Activated CD4-positive, alpha-beta T cell treated with anti-CD3 and anti-CD28 coated beads, Interleukin-2, amount 10 ng/mL, durations not matched to agents 24 days and 14 days (primary cell): Measurements from ENCODE around the gene RIPK4. TPM values are rescaled to one million over a fixed set of nuclear protein-coding genes. Genes with fewer than 3 reads are reported as not detected.
A peak's percentile ranks its signal among the peaks of the same experiment; 100 is the strongest.

Source experiments
- DNase-seq: peaks from one replicate; pipeline ENCODE4 v3.0.0; 2022
- H3K27ac Mint-ChIP-seq: one replicate; pipeline ENCODE4 v1.8.0; 2022; ENCODE audit warnings: mild to moderate bottlenecking, mixed read lengths
- H3K27me3 Mint-ChIP-seq: one replicate; pipeline ENCODE4 v1.8.0; 2022; ENCODE audit warnings: mixed read lengths
- H3K36me3 Mint-ChIP-seq: one replicate; pipeline ENCODE4 v1.8.0; 2022; ENCODE audit warnings: low read depth, mild to moderate bottlenecking, mixed read lengths
- H3K4me1 Mint-ChIP-seq: one replicate; pipeline ENCODE4 v1.8.0; 2021; ENCODE audit warnings: mixed read lengths
- H3K4me3 Mint-ChIP-seq: one replicate; pipeline ENCODE4 v1.8.0; 2022; ENCODE audit warnings: mild to moderate bottlenecking, moderate library complexity, mixed read lengths
- H3K9me3 Mint-ChIP-seq: one replicate; pipeline ENCODE4 v1.8.0; 2021; ENCODE audit warnings: mixed read lengths
- intact Hi-C: fragments of 100-400 bp; cut with micrococcal nuclease; formaldehyde crosslinking; loops from one replicate; pipeline ENCODE4 v1.15.1; 2023
- total RNA-seq: library from RNA; stranded (reverse); gene quantifications from 2 replicates; pipeline ENCODE4 v1.2.3, GENCODE V29; 2022

RIPK4 gene
- total RNA-seq = not detected in 2 replicates

GRCh38 chr21:41766883-41767605, at the start of gene RIPK4:
Gene RIPK4, minus strand, starts transcription at chr21:41767052. Its CDS starts 11 bp downstream, at chr21:41767041.
- H3K36me3 Mint-ChIP-seq = peaks cover 6% of the 10 kb centered on the region
- peaks cover 76% of the 10 kb centered on the region for H3K27me3 Mint-ChIP-seq
- H3K27ac Mint-ChIP-seq = peak within 1 kb of the TSS; percentile 51
- H3K4me3 Mint-ChIP-seq = peak within 1 kb of the TSS; percentile 83
- DNase-seq = peak; percentile 75
- no peaks in the 10 kb centered on the region for H3K9me3 Mint-ChIP-seq
- intact Hi-C loops = loop anchor here (10.0 kb wide), 1 partner anchor 482 kb away; no protein-coding TSS in a partner anchor
- peaks cover 20% of the 10 kb centered on the region for H3K4me1 Mint-ChIP-seq

DNA sequence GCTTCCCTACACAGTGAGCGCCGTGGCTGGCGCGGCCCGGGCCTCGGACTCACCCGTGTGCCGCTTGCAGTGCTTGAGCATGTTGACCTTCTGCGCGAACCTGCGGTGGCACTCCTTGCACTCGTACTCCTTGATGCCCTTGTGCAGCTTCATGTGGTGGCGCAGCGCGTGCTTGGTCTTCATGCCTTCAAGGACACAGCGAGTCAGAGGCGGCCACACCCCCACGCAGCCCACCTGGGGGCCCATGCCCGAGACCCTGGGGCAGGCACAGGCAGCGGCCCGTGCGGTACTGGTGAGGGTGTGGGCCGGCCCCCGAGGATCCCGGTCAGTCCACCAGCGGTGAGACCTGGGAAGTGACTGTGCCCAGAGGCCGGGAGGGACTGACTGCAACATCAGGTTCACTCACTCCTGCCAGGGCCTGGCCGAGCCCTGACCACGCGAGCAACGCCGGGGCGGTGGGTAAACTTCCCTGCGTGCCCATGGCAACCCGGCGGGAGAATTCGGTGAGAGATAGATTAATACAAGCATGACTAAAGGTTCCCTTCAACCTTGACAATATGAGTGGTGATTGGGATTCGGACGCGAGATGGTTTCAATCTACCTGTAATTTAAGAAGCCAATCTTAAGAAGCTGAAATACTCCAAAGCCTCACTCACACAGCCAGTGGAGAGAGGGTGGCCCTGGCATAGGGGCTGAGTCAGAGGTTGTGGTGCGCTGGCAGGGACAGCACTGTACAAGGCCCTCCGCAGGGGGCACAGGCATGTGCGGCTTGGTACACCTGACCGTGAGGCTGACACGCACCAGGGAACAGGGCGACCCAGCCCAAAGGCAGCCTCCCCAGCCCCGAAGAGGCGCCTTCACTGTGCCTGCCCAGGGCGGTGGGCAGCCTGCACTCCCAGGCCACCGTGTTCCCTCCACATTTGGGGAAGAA, 49.1 kb upstream of the RIPK4 start:
- no peak overlapping the region for H3K4me3 Mint-ChIP-seq
- no peak for DNase-seq
- H3K27ac Mint-ChIP-seq = no peak overlapping the region
- H3K9me3 Mint-ChIP-seq = no peaks in the 10 kb centered on the region
- H3K27me3 Mint-ChIP-seq = no peaks in the 10 kb centered on the region
- H3K4me1 Mint-ChIP-seq = peaks cover 5% of the 10 kb centered on the region
- peaks cover 15% of the 10 kb centered on the region for H3K36me3 Mint-ChIP-seq
- intact Hi-C loops = loop anchor here (1.0 to 10.0 kb wide), 4 partner anchors 201 to 533 kb away; no protein-coding TSS in a partner anchor

DNA sequence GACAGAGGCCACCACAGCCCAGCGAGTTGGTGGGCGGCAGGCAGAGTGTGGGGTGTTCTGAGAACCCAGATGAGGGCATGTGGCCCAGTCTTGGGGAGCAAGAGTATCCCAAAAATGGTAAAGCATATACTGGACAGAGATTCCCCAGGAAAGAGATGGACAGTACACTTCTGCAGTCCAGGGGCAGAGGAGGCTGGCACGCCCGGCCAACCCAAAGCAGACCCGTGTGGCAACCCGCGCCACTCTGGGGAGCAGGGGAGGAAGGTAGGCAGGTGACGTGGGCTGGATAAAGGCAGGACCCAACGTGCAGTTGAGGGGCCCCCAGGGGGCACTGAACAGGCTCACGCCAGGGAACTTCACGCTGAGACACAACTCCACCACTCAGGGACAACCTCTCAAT, 46.4 kb upstream of the RIPK4 start:
- intact Hi-C loops = loop anchor here (10.0 kb wide), 1 partner anchor 198 kb away; no protein-coding TSS in a partner anchor
- Mint-ChIP-seq H3K36me3 (peaks cover 18% of the 10 kb centered on the region), H3K27me3 (no peaks in the 10 kb centered on the region), H3K9me3 (no peaks in the 10 kb centered on the region), H3K27ac (no peak overlapping the region), H3K4me1 (peaks cover 5% of the 10 kb centered on the region), H3K4me3 (no peak overlapping the region)
- no peak for DNase-seq

- intact Hi-C loops = loop anchor here (10.0 kb wide), 1 partner anchor 198 kb away; no protein-coding TSS in a partner anchor
- Mint-ChIP-seq H3K4me3 (no peak overlapping the region), H3K9me3 (no peaks in the 10 kb centered on the region), H3K4me1 (peaks cover 5% of the 10 kb centered on the region), H3K27me3 (no peaks in the 10 kb centered on the region), H3K27ac (no peak overlapping the region), H3K36me3 (peaks cover 21% of the 10 kb centered on the region)
- no peak for DNase-seq
Observed at GRCh38 chr21:41812679-41813078, 45.8 kb upstream of the RIPK4 start.

DNA sequence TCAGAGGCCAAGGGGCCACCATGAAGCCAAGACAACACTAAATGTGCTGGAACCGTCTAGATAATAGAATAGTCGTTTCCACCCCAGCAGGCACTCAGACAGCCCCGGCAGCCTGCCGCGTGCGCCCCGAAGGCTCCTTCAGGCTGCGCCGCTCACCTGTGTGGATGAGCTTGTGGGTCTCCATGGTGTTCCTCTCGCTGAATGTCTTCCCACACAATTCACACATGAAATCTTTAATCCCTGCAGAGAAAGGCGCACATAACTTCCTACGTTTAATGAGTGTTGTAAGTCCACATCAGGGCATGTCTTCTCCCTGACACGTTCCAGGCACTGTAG, 43.7 kb upstream of the RIPK4 start:
- H3K4me1 Mint-ChIP-seq = peaks cover 2% of the 10 kb centered on the region
- H3K27ac Mint-ChIP-seq = no peak overlapping the region
- no peaks in the 10 kb centered on the region for H3K27me3 Mint-ChIP-seq
- intact Hi-C loops = loop anchor here (10.0 kb wide), 1 partner anchor 196 kb away; no protein-coding TSS in a partner anchor
- no peak for DNase-seq
- peaks cover 32% of the 10 kb centered on the region for H3K36me3 Mint-ChIP-seq
- peaks cover 11% of the 10 kb centered on the region for H3K9me3 Mint-ChIP-seq
- H3K4me3 Mint-ChIP-seq = no peak overlapping the region

DNA sequence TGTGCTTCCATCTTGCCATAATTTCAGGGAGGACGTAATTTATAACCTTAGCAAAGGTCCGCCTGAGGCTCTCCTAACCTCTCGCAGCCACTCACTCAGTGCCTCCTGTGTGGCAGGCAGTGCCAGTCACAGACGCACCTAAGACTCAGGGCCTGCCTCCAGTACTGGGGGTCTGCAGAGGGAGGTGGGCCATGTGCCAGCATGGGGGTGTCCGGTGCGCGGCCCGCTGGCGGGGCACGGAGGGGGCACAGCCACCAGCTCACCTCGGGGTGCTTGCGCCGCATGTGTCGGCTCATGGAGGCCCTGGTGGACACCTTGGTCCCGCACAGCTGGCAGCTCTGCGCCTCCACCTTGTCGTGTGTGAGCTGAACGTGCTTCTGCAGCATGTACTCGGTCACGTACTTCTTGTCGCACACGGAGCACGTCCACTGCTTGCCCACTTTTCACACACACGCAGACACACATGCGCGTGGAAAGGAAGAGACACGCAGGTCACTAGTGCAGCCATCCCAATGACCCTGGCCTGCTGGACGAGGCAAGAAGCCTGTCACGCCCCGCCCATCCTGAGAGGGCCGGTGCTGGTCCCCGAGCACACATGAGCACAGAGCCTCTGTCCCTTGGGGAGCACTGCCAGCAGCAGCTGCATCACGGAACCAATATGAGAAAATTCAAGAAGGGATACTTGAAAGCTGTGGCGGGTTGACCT, 43.2 kb upstream of the RIPK4 start:
- intact Hi-C loops = loop anchor here (10.0 kb wide), 1 partner anchor 195 kb away; no protein-coding TSS in a partner anchor
- H3K27me3 Mint-ChIP-seq = no peaks in the 10 kb centered on the region
- H3K36me3 Mint-ChIP-seq = peaks cover 33% of the 10 kb centered on the region

DNA sequence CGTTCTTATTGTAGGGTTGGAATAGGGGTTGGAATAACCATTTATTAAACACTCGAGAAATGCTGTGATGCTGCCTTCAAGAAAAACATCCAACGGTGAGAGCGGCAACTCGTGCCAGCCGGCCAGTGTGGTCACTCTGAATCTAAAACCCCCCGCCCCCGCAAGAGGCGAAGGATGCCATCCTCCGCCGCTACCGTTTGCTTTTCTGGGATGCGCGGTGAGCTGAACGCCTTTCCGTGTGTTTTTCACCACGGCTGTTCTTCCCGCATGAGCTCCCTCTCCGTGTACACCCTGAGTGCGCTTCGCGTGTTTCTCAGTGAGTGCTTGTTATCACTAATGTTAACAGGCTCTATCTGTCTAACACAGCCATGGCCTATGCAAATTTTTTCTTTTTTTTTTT, 42.0 kb upstream of the RIPK4 start:
- H3K9me3 Mint-ChIP-seq = peaks cover 14% of the 10 kb centered on the region
- no peak overlapping the region for H3K27ac Mint-ChIP-seq
- intact Hi-C loops = no loop called here
- no peaks in the 10 kb centered on the region for H3K27me3 Mint-ChIP-seq
- no peak for DNase-seq
- H3K36me3 Mint-ChIP-seq = peaks cover 28% of the 10 kb centered on the region
- peaks cover 4% of the 10 kb centered on the region for H3K4me1 Mint-ChIP-seq
- no peak overlapping the region for H3K4me3 Mint-ChIP-seq

More for the DNA sequence above, 43.2 kb upstream of the RIPK4 start:
- Mint-ChIP-seq H3K4me3 (no peak overlapping the region), H3K4me1 (peaks cover 4% of the 10 kb centered on the region), H3K9me3 (peaks cover 14% of the 10 kb centered on the region), H3K27ac (no peak overlapping the region)
- no peak for DNase-seq

DNA sequence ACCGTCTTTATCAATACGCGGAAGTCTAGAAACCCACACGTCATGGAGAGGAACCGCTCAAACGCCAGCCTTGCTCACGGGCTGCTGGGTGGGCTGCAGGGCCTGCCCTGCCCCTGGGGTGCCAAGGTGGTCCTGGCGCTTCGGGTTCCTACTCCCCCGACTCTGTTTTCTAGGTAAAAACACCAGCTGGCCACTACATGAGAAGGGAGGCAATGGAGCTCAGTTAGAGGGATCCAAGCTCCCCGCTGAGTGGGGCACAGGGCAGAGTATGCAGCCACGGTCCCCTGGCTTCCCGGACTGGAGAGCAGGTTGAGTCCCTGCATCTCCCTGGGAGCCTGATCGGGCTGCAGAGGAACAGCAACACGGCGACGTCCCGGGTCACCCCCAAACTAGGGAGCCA, 41.2 kb upstream of the RIPK4 start:
- H3K27ac Mint-ChIP-seq = no peak overlapping the region
- intact Hi-C loops = no loop called here
- peaks cover 4% of the 10 kb centered on the region for H3K4me1 Mint-ChIP-seq
- no peaks in the 10 kb centered on the region for H3K27me3 Mint-ChIP-seq
- peaks cover 28% of the 10 kb centered on the region for H3K36me3 Mint-ChIP-seq
- no peak overlapping the region for H3K4me3 Mint-ChIP-seq
- peaks cover 14% of the 10 kb centered on the region for H3K9me3 Mint-ChIP-seq
- DNase-seq = no peak

- intact Hi-C loops = no loop called here
- H3K27me3 Mint-ChIP-seq = no peaks in the 10 kb centered on the region
- H3K27ac Mint-ChIP-seq = no peak overlapping the region
Observed at GRCh38 chr21:41806773-41807172, 39.9 kb upstream of the RIPK4 start.

GRCh38 chr21:41805643-41806042, 38.8 kb upstream of the RIPK4 start:
- Mint-ChIP-seq H3K4me3 (no peak overlapping the region), H3K27me3 (no peaks in the 10 kb centered on the region), H3K4me1 (peaks cover 4% of the 10 kb centered on the region), H3K36me3 (peaks cover 32% of the 10 kb centered on the region), H3K9me3 (peaks cover 14% of the 10 kb centered on the region), H3K27ac (no peak overlapping the region)
- no peak for DNase-seq
- intact Hi-C loops = no loop called here

More at GRCh38 chr21:41806773-41807172, 39.9 kb upstream of the RIPK4 start:
- peaks cover 33% of the 10 kb centered on the region for H3K36me3 Mint-ChIP-seq
- peaks cover 14% of the 10 kb centered on the region for H3K9me3 Mint-ChIP-seq
- no peak for DNase-seq
- no peak overlapping the region for H3K4me3 Mint-ChIP-seq
- H3K4me1 Mint-ChIP-seq = peaks cover 4% of the 10 kb centered on the region

- H3K27ac Mint-ChIP-seq = no peak overlapping the region
- H3K9me3 Mint-ChIP-seq = peaks cover 14% of the 10 kb centered on the region
- no peak for DNase-seq
- H3K4me3 Mint-ChIP-seq = no peak overlapping the region
- intact Hi-C loops = no loop called here
- peaks cover 4% of the 10 kb centered on the region for H3K4me1 Mint-ChIP-seq
- H3K27me3 Mint-ChIP-seq = no peaks in the 10 kb centered on the region
- peaks cover 33% of the 10 kb centered on the region for H3K36me3 Mint-ChIP-seq
Observed at GRCh38 chr21:41805038-41805437, 38.2 kb upstream of the RIPK4 start.

DNA sequence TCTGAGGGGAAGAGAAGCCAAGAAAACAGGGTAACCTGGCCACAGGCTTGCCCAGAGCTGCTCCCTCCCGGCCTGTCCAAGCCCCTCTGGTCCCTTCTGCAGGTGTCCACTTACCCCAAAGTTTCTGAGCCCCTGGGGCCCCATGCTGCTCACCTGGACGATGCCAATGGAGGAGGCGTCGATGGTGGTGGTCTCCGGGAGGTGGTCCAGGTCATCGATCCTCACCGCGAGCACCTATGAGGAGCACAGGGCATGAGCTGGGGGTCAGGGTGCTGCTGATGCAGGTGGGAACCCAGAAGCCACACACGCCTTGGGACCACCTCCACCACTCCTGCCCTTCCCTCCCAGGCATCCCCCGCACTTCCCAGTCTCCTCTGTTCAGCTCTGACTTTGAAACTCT, 37.5 kb upstream of the RIPK4 start:
- Mint-ChIP-seq H3K4me1 (peaks cover 4% of the 10 kb centered on the region), H3K4me3 (no peak overlapping the region), H3K27ac (no peak overlapping the region), H3K27me3 (no peaks in the 10 kb centered on the region), H3K36me3 (peaks cover 31% of the 10 kb centered on the region), H3K9me3 (peaks cover 14% of the 10 kb centered on the region)
- intact Hi-C loops = no loop called here
- DNase-seq = no peak

DNA sequence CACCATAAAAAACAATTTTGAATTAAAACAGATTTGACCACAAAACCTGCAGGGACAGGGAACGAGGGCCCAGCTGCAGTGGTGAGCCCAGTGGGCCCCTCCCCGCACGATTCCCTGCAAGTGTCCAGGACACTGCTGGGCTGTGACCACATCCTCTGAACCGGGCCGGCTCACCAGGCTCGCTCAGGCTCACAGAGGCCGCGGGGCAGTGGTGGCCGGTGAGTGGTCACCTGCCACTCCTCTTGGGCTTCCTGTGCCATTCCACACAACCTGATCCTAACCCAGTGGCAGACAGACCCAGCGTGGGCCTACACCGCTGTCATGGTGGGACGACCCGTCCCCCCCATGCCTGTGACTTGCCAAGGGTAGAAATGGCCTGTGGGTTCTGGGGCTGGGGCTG, 36.5 kb upstream of the RIPK4 start:
- H3K4me1 Mint-ChIP-seq = peaks cover 4% of the 10 kb centered on the region
- H3K27ac Mint-ChIP-seq = peak overlapping the region; percentile 25
- peaks cover 32% of the 10 kb centered on the region for H3K36me3 Mint-ChIP-seq
- intact Hi-C loops = no loop called here
- no peaks in the 10 kb centered on the region for H3K27me3 Mint-ChIP-seq
- DNase-seq = no peak
- no peak overlapping the region for H3K4me3 Mint-ChIP-seq
- H3K9me3 Mint-ChIP-seq = peaks cover 14% of the 10 kb centered on the region
